M059J (cell line): Measurements from ENCODE around the gene SETD1A. TPM values are rescaled to one million over a fixed set of nuclear protein-coding genes. Genes with fewer than 3 reads are reported as not detected.
A peak's percentile ranks its signal among the peaks of the same experiment; 100 is the strongest.

Experiments
- DNase-seq: peaks from one replicate; pipeline ENCODE4 v3.0.0-alpha.2; 2012; ENCODE audit warnings: low read depth
- total RNA-seq: library from RNA; depleted of rRNA; stranded (reverse); fragments of >200 nt; shearing (Covaris generic); gene quantifications from 2 replicates; pipeline ENCODE4 v1.2.3, GENCODE V29; 2014; rRNA removed

The SETD1A gene
- total RNA-seq: 1.4 and 3.9 TPM in 2 replicates

DNA sequence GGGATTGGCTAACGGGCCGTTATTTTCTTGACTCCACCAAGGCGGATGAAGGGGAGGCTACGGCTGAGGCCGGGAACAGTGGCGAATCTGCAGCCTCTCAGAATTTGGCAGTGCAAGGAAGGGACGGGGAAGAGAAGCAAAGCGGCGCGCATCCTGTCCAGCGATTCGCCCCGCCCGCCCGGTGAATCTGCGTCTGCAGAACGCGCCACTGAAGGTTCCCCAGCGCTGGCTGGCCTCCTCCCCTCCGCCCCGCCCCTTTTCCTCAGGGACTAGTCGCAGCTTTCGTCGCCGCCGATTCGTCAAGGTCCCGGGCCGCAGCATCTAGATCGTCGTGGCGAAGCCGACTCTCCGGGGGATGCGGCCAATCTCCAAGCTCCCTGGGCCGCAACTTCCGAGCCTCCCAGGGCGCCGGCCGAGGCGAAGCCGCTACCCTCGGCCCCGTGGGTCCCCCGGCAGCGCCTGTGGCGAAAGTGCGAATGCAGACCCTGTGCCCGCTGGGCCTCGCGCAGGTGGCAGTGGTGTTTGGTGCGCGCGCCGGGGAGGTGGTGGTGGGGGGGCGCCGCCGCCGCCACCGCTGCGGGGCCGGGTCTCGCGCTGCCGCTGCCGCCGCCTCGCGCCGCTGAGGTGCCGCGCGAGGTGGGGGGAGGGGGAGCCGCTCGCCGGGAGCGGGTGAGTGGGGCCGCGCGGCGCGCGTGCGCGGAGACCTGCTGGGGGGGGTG is at the start of gene SETD1A:
SETD1A (plus strand) TSS at position 299 of the 719 bp plus-strand sequence. CDS start 978 bp downstream, outside the sequence.
- peak; percentile 92 for DNase-seq

- DNase-seq: no peak
Measured at GRCh38 chr16:30910427-30911029, 47.0 kb upstream of the SETD1A start.

DNA sequence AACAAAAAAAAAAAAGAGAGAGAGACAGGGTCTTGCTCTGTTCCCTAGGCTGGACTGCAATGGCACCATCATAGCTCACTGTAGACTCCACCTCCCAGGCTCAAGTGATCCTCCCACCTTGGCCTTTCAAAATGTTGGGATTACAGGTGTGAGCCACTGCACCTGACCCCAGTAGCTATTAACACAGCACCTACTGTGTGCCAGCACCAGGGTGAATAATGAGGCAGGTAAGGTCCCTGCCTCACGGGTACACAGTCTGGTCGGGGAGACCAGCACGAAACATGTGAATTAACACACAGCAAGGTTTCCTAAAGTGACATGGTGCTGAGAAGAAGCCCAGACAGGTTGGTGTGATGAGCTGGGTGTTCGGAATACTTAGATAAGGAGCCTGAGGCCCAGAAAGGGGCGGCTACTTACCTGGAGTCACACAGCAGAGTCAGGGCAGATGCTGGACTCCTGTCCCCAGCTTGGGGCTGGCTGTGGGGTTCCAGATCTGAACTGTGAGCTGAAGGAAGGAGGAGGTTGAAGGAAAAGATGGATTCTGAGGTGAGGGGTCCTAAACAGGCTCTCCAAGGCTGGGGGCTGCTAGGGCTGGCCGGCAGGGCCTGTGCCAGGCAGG is 44.7 kb upstream of the SETD1A start:
- no peak for DNase-seq

DNA sequence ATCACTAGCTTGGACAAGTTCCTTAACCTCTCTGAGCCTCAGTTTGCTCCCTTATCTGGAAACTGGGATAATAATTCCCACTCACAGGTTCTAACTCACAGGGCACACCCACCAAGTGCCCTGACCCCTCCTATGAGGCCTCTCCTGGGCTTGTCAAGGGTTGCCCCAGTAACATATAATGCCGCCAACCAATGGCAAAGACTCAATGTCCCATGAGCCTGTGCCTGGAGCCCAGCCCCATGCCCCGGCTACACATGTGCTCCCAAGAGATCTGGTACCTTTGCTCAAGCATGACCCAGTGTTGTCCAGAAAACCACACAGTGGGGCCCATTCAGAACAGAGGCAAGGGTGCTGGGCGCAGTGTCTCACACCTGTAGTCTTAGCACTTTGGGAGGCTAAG is 42.7 kb upstream of the SETD1A start:
- no peak for DNase-seq

DNA sequence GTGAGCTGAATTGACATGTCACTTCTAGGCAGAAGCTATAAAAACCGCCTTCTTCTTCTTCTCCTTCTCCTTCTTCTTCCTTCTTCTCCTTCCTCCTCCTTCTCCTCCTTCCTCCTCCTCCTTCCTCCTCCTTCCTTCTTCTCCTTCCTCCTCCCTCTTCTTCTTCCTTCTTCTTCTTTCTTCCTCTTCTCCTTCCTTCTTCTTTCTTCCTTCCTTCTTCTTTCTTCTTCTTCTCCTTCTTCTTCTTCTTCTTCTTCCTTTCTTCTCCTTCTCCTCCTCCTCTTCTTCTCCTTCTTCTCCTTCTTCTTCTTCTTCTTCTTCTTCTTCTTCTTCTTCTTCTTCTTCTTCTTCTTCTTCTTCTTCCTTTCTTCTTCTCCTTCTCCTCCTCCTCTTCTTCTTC is 38.9 kb upstream of the SETD1A start:
- no peak for DNase-seq

- no peak for DNase-seq
Measured at GRCh38 chr16:30920891-30921290, 36.7 kb upstream of the SETD1A start.

GRCh38 chr16:30921459-30921747 is 36.2 kb upstream of the SETD1A start:
- no peak for DNase-seq

DNA sequence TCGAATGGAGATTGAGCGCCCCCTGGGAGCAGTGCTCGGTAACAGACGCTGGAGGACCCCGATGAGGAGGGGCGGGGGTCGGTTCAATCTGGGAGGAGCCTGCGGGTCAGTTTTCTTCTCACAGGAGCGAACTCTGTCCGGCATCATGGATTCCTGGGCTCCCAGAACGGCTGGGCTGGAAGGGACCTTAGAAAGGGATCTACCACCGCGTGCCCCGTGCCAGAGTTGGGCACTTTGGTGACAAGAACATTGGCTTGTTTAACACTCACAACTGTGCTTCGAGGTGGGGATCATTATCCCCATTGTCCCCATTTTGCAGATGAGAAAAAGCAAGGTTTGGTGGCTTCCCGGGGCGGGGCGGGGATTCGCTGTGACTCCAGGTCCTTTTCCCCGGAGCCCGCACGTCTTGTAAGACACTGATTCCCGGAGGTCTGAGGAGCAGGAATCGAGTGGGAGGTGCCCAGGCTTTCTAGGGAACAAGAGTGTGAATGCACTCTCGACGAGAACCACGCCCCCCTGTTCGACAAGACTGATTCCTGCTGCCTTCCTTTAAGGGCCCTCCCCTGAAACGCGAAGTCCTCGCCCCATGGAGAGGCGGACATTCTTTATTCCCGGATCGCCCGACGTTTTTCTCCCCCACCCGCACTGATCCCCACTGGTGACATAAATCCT is 35.7 kb upstream of the SETD1A start:
- peak; percentile 92 for DNase-seq

DNA sequence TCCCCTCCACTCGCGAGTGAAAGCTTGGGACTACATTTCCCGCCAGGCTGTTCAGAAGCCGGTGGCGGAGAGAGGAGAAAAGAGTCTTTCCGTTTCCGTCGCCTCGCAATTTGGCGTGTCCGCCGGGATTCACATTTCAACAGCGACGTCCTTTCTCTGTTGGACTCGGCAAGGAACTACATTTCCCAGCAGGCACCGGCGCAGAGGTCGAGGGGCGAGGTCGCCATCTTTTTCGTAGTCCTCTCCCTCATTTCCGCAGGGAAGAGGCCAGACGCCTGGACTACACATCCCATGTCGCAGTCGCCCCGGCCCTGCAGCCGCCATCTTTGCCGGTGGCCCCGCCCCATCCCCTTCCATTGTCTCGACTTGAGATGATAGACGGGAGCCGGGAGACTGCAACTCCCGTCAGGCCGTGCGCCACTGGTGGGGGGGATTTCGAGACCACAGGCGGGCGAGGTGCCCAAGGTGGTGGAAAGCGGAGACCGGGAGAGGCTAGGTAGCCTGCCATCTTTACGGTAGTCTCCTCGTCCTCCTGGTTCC is 35.1 kb upstream of the SETD1A start:
- peak; percentile 100 for DNase-seq

- peak; percentile 100 for DNase-seq
Measured at GRCh38 chr16:30922960-30923535, 34.5 kb upstream of the SETD1A start.

GRCh38 chr16:30923554-30924075 is 33.9 kb upstream of the SETD1A start, which contains the start of gene FBXL19:
TSS of gene FBXL19 (plus strand) at chr16:30923572. CDS start at chr16:30925755, 2,183 bp downstream.
- DNase-seq: no peak

GRCh38 chr16:30924076-30924912 is 33.3 kb upstream of the SETD1A start:
- no peak for DNase-seq

GRCh38 chr16:30924913-30925631 is 32.5 kb upstream of the SETD1A start:
- no peak for DNase-seq

- no peak for DNase-seq
Measured at GRCh38 chr16:30925632-30925987, 31.9 kb upstream of the SETD1A start.

- DNase-seq: no peak
Measured at GRCh38 chr16:30925995-30926811, 31.4 kb upstream of the SETD1A start.

DNA sequence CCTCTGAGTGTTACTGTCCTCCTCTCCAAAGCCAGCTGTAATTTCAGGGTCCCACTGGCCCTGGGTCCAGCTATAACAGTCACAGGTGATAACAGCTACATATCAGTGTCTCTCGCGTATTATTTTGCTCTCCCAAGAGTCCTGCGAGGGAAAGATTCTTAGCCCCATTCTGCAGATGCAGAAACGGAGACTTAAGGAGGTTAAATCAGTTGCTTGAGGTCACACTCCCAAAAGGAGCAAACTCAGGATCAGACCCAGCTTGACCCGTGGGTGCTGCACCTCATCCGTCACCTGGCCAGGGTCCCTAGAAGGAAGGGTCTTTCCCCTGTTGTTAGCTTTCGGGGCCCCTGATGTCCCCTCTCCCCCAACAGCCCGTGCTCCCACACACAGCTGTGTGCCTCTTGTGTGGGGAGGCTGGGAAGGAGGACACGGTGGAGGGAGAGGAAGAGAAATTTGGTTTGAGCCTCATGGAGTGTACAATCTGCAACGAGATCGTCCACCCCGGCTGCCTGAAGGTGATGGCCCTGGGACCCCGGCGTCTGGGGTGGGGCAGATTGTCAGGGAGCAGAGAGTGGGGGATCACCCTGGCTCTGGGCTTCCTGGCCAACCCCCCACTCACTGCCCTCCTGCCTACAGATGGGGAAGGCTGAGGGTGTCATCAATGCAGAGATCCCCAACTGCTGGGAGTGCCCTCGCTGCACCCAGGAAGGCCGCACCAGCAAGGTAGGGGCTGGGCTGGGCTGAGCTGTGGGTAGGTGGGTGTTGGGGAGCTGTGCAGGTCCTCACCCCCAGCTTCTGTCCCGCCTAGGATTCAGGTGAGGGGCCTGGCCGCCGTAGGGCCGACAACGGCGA is 30.4 kb upstream of the SETD1A start:
- DNase-seq: no peak

DNA sequence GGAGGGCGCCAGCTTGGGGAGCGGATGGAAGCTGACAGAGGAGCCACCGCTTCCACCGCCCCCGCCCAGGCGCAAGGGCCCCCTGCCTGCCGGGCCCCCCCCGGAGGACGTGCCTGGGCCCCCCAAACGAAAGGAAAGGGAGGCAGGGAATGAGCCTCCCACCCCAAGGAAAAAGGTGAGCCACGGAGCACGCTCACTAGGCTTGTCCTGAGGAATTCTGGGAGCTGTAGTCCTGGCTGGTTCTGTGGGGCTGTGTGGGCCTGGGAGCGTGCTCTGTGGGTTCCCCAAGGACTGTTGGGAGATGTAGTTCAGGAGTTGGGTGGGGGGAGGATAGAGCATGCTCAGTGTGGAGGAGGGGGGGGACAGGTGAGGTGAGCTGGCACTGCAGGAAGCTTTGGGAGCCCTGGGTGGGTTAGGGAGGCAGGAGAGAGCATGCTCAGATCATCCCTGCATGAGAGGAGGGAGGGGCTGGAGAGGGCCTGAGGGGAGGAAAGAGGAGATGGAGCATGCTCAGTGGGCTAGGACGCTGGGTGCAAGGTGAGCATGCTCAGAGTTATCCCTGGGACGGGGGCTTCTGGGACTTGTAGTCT is 29.7 kb upstream of the SETD1A start:
- DNase-seq: peak; percentile 62

- no peak for DNase-seq
Measured at GRCh38 chr16:30928390-30928789, 29.2 kb upstream of the SETD1A start.
